Measurements from ENCODE around the gene SST. TPM values are rescaled to one million over a fixed set of nuclear protein-coding genes. Genes with fewer than 3 reads are reported as not detected.

SST gene
- total and polyA plus RNA-seq, 2 of the 13 experiments (the other 11 are each of a cell fraction or from before 2014, with no cell fraction given): not detected

DNA sequence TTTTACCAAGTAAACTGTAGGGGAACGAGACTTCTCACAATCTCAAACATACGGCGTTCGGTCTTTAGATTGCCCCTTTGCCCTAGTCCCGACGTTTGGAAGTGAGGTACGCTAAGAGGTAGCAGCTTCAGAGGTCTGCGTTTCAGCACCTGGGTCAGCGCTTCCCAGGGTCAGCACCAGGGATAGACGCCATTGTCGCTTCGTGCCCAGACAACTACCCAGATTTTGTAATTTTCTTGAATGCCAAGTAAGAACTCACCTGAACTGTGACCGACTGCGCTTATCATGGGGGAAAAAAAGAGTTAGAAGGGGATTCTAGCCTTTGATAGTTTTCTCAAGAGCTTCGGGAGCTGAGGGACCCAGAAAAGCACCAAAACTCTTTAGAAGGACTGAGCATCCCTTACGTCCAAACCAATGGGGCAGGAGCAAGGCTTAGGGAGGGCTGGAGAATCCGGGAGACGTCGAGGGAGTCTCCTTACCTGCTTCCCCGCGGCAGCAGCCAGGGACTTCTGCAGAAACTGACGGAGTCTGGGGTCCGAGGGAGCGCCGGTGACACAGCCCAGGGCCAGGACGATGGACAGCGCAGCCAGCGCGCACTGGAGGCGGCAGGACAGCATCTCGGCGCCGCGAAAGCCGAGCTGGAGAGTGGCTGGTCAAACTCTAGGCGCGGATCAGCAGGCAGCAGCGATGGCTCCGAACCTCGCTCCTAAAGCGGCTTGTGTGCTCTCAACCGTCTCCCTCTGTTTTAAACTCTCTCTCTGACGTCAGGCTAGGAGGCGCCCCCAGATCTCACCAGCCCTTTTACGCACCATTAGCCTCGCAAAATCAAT, at the start of gene SST (continued):
- TF ChIP-seq, protein P1, sequence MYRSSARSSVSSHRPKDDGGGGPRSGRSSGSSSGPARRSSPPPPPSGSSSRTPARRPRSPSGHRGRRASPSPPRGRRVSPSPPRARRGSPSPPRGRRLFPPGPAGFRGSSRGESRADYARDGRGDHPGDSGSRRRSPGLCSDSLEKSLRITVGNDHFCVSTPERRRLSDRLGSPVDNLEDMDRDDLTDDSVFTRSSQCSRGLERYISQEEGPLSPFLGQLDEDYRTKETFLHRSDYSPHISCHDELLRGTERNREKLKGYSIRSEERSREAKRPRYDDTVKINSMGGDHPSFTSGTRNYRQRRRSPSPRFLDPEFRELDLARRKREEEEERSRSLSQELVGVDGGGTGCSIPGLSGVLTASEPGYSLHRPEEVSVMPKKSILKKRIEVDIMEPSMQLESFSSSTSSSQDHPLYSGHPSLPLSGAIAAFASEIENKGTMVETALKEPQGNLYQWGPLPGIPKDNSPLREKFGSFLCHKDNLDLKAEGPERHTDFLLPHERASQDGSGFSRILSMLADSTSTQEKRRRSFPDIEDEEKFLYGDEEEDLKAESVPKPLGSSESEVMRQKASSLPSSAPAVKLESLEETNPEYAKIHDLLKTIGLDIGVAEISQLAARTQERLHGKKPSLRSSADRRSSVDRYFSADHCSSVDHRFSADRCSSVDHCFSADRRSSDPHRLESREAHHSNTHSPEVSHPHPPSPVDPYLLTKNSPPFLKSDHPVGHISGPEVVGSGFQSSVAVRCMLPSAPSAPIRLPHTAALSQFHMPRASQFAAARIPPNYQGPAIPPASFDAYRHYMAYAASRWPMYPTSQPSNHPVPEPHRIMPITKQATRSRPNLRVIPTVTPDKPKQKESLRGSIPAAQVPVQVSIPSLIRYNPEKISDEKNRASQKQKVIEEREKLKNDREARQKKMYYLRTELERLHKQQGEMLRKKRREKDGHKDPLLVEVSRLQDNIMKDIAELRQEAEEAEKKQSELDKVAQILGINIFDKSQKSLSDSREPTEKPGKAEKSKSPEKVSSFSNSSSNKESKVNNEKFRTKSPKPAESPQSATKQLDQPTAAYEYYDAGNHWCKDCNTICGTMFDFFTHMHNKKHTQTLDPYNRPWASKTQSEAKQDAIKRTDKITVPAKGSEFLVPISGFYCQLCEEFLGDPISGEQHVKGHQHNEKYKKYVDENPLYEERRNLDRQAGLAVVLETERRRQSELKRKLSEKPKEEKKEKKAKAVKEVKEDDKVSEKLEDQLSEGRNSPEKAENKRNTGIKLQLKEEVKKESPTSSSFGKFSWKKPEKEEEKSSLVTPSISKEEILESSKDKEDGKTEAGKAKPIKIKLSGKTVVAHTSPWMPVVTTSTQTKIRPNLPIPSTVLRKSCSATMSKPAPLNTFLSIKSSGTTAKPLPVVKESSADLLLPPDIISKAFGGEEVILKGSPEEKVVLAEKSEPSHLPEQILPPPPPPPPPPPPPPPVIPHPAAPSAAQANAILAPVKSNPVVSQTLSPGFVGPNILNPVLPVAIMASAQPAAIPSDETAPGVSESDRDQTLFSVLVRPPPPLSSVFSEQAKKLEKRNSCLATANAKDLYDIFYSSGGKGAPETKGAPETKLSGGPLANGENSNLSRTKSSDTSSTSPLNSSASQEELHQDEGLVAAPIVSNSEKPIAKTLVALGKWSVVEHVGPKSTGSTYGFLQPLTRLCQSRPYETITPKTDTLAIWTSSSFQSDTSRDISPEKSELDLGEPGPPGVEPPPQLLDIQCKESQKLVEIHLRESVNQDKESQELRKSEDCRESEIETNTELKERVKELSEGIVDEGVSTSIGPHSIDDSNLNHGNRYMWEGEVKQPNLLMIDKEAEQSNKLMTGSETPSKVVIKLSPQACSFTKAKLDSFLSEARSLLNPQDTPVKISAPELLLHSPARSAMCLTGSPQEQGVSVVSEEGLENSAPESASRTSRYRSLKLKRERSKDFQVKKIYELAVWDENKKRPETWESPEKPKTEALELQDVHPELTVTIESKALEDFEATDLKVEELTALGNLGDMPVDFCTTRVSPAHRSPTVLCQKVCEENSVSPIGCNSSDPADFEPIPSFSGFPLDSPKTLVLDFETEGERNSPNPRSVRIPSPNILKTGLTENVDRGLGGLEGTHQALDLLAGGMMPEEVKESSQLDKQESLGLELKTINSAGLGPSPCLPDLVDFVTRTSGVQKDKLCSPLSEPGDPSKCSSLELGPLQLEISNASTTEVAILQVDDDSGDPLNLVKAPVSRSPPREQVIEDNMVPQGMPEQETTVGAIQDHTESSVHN (CRISPR knock-in tag; IDR thresholded peaks at IDR 0.05): peak; percentile 70; the same call in 1 of the 2 replicates
- TF ChIP-seq ZNF367 (CRISPR knock-in tag; IDR thresholded peaks at IDR 0.05; ENCODE audit: borderline replicate concordance) (peak; percentile 98), ZNF572 (CRISPR knock-in tag; IDR thresholded peaks at IDR 0.05) (no peak), ZNF768 (CRISPR knock-in tag; IDR thresholded peaks at IDR 0.05) (peak; percentile 57; the same call in 1 of the 2 replicates), PPARG (CRISPR knock-in tag; conservative IDR thresholded peaks at IDR 0.05) (peak; percentile 79), ZNF891 (CRISPR knock-in tag; IDR thresholded peaks at IDR 0.05) (peak; percentile 95), ZNF232 (CRISPR knock-in tag; IDR thresholded peaks at IDR 0.05; ENCODE audit: borderline replicate concordance) (peak; percentile 99), KIAA2018 (CRISPR knock-in tag; IDR thresholded peaks at IDR 0.05; ENCODE audit: borderline replicate concordance) (no peak)
- TF ChIP-seq, protein P2, sequence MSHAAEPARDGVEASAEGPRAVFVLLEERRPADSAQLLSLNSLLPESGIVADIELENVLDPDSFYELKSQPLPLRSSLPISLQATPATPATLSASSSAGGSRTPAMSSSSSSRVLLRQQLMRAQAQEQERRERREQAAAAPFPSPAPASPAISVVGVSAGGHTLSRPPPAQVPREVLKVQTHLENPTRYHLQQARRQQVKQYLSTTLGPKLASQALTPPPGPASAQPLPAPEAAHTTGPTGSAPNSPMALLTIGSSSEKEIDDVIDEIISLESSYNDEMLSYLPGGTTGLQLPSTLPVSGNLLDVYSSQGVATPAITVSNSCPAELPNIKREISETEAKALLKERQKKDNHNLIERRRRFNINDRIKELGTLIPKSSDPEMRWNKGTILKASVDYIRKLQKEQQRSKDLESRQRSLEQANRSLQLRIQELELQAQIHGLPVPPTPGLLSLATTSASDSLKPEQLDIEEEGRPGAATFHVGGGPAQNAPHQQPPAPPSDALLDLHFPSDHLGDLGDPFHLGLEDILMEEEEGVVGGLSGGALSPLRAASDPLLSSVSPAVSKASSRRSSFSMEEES (CRISPR knock-in tag; IDR thresholded peaks at IDR 0.05): peak; percentile 94

Data from HepG2 (cell line).